OCI-LY7 (cell line): ENCODE measurements around the gene RECK. TPM values are rescaled to one million over a fixed set of nuclear protein-coding genes. Genes with fewer than 3 reads are reported as not detected.
"Not testable (repeated sequence)": the region's sequence is repeated elsewhere in the genome, so short reads cannot be mapped to it uniquely, and the experiment has no call there.

Source experiments
- BruUV-seq: library from RNA; stranded (reverse); fragments of 400-500 nt; replicated peaks from 2 replicates; lab custom pipeline; 2021; lab: Mats Ljungman, UMichigan
- CTCF ChIA-PET: fragments of 300-600 bp; sonication (Branson Sonifier 250); formaldehyde crosslinking; loops from one replicate; lab custom pipeline; 2022; ENCODE audit warnings: antibody characterized with exemption; ENCODE audit not compliant: unreplicated experiment; lab: Charles Lee
- POLR2A ChIA-PET: fragments of 300-600 bp; sonication (Branson Sonifier 250); formaldehyde crosslinking; loops from one replicate; lab custom pipeline; 2022; ENCODE audit warnings: antibody characterized with exemption; lab: Charles Lee
- DNase-seq: peaks from one replicate; pipeline ENCODE4 v3.0.0-alpha.2; 2015; ENCODE audit warnings: low spot score
- H2AFZ ChIP-seq: fragments of 200-600 bp; sonication (generic), shearing (Covaris generic); 2 replicates; pipeline ENCODE4 v1.6.1; 2014; ENCODE audit warnings: mild to moderate bottlenecking, antibody characterized with exemption, low read length, moderate library complexity
- H3K27ac ChIP-seq: fragments of 200-600 bp; sonication (generic); 2 replicates; pipeline ENCODE4 v1.5.1; 2014; ENCODE audit warnings: mixed run types, low read depth, mild to moderate bottlenecking, moderate library complexity, low read length, inconsistent platforms; ENCODE audit not compliant: poor library complexity, severe bottlenecking
- H3K36me3 ChIP-seq: fragments of 200-600 bp; sonication (generic); 2 replicates; pipeline ENCODE4 v1.6.1; 2014; ENCODE audit warnings: mild to moderate bottlenecking, antibody characterized with exemption, low read length, moderate library complexity, mixed read lengths; ENCODE audit not compliant: insufficient read depth
- H3K4me1 ChIP-seq: fragments of 200-600 bp; sonication (generic); 2 replicates; pipeline ENCODE4 v1.5.1; 2014; ENCODE audit warnings: mild to moderate bottlenecking, low read length; ENCODE audit not compliant: insufficient read depth, poor library complexity, severe bottlenecking
- H3K4me2 ChIP-seq: fragments of 200-600 bp; sonication (generic); 2 replicates; pipeline ENCODE4 v1.6.1; 2014; ENCODE audit warnings: mild to moderate bottlenecking, low read length
- H3K4me3 ChIP-seq: fragments of 200-600 bp; sonication (generic); 2 replicates; pipeline ENCODE4 v1.5.1; 2014; ENCODE audit warnings: mild to moderate bottlenecking, low read depth, low read length; ENCODE audit not compliant: poor library complexity, severe bottlenecking
- H3K79me2 ChIP-seq: fragments of 200-600 bp; sonication (generic); 2 replicates; pipeline ENCODE4 v1.6.1; 2016; ENCODE audit warnings: low read depth, mild to moderate bottlenecking, low read length, moderate library complexity, mixed read lengths; ENCODE audit not compliant: insufficient read depth
- H3K9me2 ChIP-seq: fragments of 200-600 bp; sonication (generic); 2 replicates; pipeline ENCODE4 v1.6.1; 2016; ENCODE audit warnings: mild to moderate bottlenecking, low read length, mixed read lengths; ENCODE audit not compliant: insufficient read depth
- H3K9me3 ChIP-seq: fragments of 200-600 bp; sonication (generic); 2 replicates; pipeline ENCODE4 v1.6.1; 2014; ENCODE audit warnings: mild to moderate bottlenecking, mixed run types, low read length, mixed read lengths
- H4K20me1 ChIP-seq: fragments of 200-600 bp; sonication (generic); 2 replicates; pipeline ENCODE4 v1.6.1; 2014; ENCODE audit warnings: mild to moderate bottlenecking, antibody characterized with exemption, low read length, moderate library complexity, mixed read lengths; ENCODE audit not compliant: insufficient read depth
- EZH2phosphoT487 ChIP-seq: fragments of 200-600 bp; sonication (generic); IDR thresholded peaks from 2 replicates; pipeline ENCODE4 v1.6.1; 2018; ENCODE audit warnings: low read depth, borderline replicate concordance, mild to moderate bottlenecking, mixed run types, antibody characterized with exemption, low read length, moderate library complexity, mixed read lengths
- intact Hi-C: fragments of 100-400 bp; cut with micrococcal nuclease; formaldehyde crosslinking; loops from one replicate; pipeline ENCODE4 v1.10.0; 2022; ENCODE audit not compliant: unreplicated experiment
- total RNA-seq, 2 experiments: library from RNA; depleted of rRNA in 1 of 2; stranded (reverse); fragments of >200 nt in 1 of 2; shearing (Covaris generic) in 1 of 2; gene quantifications; 2 replicates each; pipeline ENCODE4 v1.2.3, GENCODE V29; 2014 to 2022
- TF ChIP-seq, protein P1 (sequence below): fragments of 200-600 bp; sonication (generic); conservative IDR thresholded peaks from 2 replicates; pipeline ENCODE4 v1.5.1; 2014; ENCODE audit warnings: mild to moderate bottlenecking, antibody characterized with exemption, low read length, moderate library complexity, mixed read lengths

The RECK gene
- total RNA-seq, 2 experiments from 2014 or later: 3.0 to 6.5 TPM

GRCh38 chr9:36129139-36129538 is 92.4 kb downstream of the RECK start:
- H3K27ac ChIP-seq: no peak overlapping the region
- H3K36me3 ChIP-seq: no peaks in the 10 kb centered on the region
- no peaks in the 10 kb centered on the region for H4K20me1 ChIP-seq
- no TSS peak for BruUV-seq
- POLR2A ChIA-PET: interaction anchor here (1.5 kb wide), 1 partner anchor 10 kb away, joined by 4 read pairs; no protein-coding TSS in a partner anchor
- no peaks in the 10 kb centered on the region for H3K9me3 ChIP-seq
- H3K4me3 ChIP-seq: no peak overlapping the region
- no peaks in the 10 kb centered on the region for H3K9me2 ChIP-seq
- no peak overlapping the region for H3K4me2 ChIP-seq
- intact Hi-C loops: no loop called here
- DNase-seq: no peak
- CTCF ChIA-PET: no interaction called here
- TF ChIP-seq EZH2phosphoT487: no peak
- TF ChIP-seq, protein P1, sequence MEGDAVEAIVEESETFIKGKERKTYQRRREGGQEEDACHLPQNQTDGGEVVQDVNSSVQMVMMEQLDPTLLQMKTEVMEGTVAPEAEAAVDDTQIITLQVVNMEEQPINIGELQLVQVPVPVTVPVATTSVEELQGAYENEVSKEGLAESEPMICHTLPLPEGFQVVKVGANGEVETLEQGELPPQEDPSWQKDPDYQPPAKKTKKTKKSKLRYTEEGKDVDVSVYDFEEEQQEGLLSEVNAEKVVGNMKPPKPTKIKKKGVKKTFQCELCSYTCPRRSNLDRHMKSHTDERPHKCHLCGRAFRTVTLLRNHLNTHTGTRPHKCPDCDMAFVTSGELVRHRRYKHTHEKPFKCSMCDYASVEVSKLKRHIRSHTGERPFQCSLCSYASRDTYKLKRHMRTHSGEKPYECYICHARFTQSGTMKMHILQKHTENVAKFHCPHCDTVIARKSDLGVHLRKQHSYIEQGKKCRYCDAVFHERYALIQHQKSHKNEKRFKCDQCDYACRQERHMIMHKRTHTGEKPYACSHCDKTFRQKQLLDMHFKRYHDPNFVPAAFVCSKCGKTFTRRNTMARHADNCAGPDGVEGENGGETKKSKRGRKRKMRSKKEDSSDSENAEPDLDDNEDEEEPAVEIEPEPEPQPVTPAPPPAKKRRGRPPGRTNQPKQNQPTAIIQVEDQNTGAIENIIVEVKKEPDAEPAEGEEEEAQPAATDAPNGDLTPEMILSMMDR: no peak
- H3K4me1 ChIP-seq: peaks cover 4% of the 10 kb centered on the region
- H3K79me2 ChIP-seq: no peaks in the 10 kb centered on the region
- no peak overlapping the region for H2AFZ ChIP-seq

DNA sequence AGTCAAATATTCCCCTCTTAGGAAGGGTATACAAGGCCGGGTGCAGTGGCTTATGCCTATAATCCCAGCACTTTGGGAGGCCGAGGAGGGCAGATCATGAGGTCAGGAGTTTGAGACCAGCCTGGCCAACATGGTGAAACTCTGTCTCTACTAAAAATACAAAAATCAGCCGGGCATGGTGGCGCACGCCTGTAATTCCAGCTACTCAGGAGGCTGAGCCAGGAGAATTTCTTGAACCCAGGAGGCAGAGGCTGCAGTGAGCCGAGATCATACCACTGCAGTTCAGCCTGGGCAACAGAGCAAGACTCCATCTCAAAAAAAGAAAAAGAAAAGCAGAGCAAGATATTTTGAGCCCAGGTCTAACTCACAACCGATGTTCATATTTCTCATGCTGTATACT is 95.0 kb downstream of the RECK start:
- DNase-seq, H3K4me1 ChIP-seq, H3K27ac ChIP-seq, H3K4me3 ChIP-seq, H3K36me3 ChIP-seq, H3K9me2 ChIP-seq, H3K79me2 ChIP-seq, CTCF ChIA-PET, H3K4me2 ChIP-seq, H3K9me3 ChIP-seq, H4K20me1 ChIP-seq, H2AFZ ChIP-seq, BruUV-seq: not testable (repeated sequence)
- POLR2A ChIA-PET: interaction anchor here (0.8 kb wide), 1 partner anchor 27 kb away, joined by 4 read pairs; no protein-coding TSS in a partner anchor
- intact Hi-C loops: loop anchor here (2.0 kb wide), 1 partner anchor 35 kb away; no protein-coding TSS in a partner anchor

- intact Hi-C loops: loop anchor here (2.0 kb wide), 1 partner anchor 35 kb away; no protein-coding TSS in a partner anchor
- Histone ChIP-seq H3K79me2 (no peaks in the 10 kb centered on the region), H2AFZ (no peak overlapping the region), H3K36me3 (no peaks in the 10 kb centered on the region), H3K4me3 (no peak overlapping the region), H3K27ac (no peak overlapping the region), H3K4me1 (peaks cover 4% of the 10 kb centered on the region), H3K4me2 (no peak overlapping the region), H4K20me1 (no peaks in the 10 kb centered on the region), H3K9me2 (no peaks in the 10 kb centered on the region), H3K9me3 (no peaks in the 10 kb centered on the region)
- BruUV-seq: no TSS peak
- POLR2A ChIA-PET: interaction anchor here (0.6 to 0.8 kb wide), 2 partner anchors 27 to 413 kb away, joined by 3 to 4 read pairs; no protein-coding TSS in a partner anchor
- CTCF ChIA-PET: no interaction called here
- TF ChIP-seq, protein P1: no peak
- TF ChIP-seq EZH2phosphoT487: no peak
- DNase-seq: no peak
Observed at GRCh38 chr9:36132086-36132485, 95.4 kb downstream of the RECK start.
